Thyroid gland (tissue), 4 donors: ENCODE results near the gene BBIP1.

Experiments
- POLR2A ChIP-seq, 2 donors: fragments of 450-650 bp; IDR thresholded peaks; one replicate each; pipeline ENCODE4 v1.6.1; 2017; ENCODE audit warnings: antibody characterized with exemption in 2 of 2, mild to moderate bottlenecking in 2 of 2, moderate library complexity in 1 of 2
- TF ChIP-seq, protein P1 (sequence below), 6 experiments: fragments of 200-600 bp in 3 of 6; fragments of 450-650 bp in 3 of 6; sonication (generic) in 3 of 6; IDR thresholded peaks; one replicate each; pipeline ENCODE4 v1.5.1; 2016 to 2019; ENCODE audit warnings: antibody characterized with exemption in 6 of 6, mild to moderate bottlenecking in 2 of 6, inconsistent platforms in 1 of 6, moderate library complexity in 1 of 6

DNA sequence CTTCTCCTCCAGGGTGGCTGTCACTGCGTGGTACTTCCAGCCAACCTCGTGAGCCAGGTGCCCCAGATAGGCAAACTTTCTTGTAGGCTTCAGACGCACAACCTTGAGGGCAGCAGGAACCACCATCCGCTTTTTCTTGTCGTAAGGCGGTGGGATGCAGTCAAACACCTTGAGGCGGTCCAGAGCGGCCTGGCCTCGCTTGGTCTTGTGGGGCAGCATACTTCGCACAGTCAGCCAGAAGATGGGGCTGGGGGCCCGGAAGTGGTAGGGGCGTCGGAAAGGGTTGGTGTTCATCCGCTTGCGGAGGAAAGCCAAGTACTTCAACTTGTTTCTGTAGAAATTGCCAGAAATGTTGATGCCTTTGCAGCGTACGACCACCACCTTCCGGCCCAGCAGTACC, 17.8 kb upstream of the BBIP1 start:
- TF ChIP-seq, protein P1, sequence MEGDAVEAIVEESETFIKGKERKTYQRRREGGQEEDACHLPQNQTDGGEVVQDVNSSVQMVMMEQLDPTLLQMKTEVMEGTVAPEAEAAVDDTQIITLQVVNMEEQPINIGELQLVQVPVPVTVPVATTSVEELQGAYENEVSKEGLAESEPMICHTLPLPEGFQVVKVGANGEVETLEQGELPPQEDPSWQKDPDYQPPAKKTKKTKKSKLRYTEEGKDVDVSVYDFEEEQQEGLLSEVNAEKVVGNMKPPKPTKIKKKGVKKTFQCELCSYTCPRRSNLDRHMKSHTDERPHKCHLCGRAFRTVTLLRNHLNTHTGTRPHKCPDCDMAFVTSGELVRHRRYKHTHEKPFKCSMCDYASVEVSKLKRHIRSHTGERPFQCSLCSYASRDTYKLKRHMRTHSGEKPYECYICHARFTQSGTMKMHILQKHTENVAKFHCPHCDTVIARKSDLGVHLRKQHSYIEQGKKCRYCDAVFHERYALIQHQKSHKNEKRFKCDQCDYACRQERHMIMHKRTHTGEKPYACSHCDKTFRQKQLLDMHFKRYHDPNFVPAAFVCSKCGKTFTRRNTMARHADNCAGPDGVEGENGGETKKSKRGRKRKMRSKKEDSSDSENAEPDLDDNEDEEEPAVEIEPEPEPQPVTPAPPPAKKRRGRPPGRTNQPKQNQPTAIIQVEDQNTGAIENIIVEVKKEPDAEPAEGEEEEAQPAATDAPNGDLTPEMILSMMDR (IDR thresholded peaks at IDR 0.05) = no peak
- no peak for TF ChIP-seq POLR2A (IDR thresholded peaks at IDR 0.05)
